ENCODE results near the gene RGS19.

RGS19 gene

DNA sequence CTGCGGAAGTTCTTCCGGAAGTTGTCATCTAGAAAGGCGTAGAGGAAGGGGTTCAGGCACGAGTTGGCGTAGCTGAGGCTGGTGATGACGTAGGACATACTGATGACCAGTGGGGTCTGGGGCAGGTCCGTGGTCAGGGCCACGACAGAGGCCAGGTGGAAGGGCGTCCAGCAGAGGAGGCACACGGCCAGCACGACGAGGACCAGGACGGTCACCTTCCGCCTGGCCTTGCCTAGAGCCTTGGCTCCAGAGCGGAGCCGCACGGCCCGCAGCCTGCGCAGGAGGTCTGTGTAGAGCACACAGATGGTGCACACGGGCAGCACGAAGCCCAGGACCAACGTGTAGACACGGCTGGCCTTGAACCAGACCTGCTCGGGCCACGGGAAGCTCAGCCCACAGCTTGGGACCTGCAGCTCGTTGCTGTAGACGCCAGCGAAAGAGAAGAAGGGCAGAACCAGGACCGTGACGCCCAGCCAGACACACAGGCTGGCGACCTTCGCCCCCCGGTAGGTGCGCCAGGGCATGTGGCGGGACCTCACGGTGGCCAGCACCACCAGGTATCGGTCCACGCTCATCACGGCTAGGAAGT, 26.6 kb upstream of the RGS19 start:
- TF ChIP-seq TCF12 (IDR thresholded peaks at IDR 0.05; ENCODE audit: low read depth) (no peak), NFIC (IDR thresholded peaks at IDR 0.05) (no peak), TEAD4 (IDR thresholded peaks at IDR 0.05) (no peak), FOXM1 (IDR thresholded peaks at IDR 0.05; ENCODE audit: borderline replicate concordance, low read depth) (no peak), CEBPB (IDR thresholded peaks at IDR 0.05) (no peak), CREB1 (IDR thresholded peaks at IDR 0.05; ENCODE audit: low read depth) (no peak), EP300 (IDR thresholded peaks at IDR 0.05; ENCODE audit: borderline replicate concordance) (no peak), YY1 (IDR thresholded peaks at IDR 0.05; ENCODE audit: low read depth) (no peak), TAF1 (IDR thresholded peaks at IDR 0.05; ENCODE audit: low read depth) (no peak), EGR1 (IDR thresholded peaks at IDR 0.05) (no peak)
- TF ChIP-seq, protein P1, sequence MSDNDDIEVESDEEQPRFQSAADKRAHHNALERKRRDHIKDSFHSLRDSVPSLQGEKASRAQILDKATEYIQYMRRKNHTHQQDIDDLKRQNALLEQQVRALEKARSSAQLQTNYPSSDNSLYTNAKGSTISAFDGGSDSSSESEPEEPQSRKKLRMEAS (IDR thresholded peaks at IDR 0.05): no peak
- TF ChIP-seq, protein P2, sequence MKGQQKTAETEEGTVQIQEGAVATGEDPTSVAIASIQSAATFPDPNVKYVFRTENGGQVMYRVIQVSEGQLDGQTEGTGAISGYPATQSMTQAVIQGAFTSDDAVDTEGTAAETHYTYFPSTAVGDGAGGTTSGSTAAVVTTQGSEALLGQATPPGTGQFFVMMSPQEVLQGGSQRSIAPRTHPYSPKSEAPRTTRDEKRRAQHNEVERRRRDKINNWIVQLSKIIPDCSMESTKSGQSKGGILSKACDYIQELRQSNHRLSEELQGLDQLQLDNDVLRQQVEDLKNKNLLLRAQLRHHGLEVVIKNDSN (IDR thresholded peaks at IDR 0.05): no peak

DNA sequence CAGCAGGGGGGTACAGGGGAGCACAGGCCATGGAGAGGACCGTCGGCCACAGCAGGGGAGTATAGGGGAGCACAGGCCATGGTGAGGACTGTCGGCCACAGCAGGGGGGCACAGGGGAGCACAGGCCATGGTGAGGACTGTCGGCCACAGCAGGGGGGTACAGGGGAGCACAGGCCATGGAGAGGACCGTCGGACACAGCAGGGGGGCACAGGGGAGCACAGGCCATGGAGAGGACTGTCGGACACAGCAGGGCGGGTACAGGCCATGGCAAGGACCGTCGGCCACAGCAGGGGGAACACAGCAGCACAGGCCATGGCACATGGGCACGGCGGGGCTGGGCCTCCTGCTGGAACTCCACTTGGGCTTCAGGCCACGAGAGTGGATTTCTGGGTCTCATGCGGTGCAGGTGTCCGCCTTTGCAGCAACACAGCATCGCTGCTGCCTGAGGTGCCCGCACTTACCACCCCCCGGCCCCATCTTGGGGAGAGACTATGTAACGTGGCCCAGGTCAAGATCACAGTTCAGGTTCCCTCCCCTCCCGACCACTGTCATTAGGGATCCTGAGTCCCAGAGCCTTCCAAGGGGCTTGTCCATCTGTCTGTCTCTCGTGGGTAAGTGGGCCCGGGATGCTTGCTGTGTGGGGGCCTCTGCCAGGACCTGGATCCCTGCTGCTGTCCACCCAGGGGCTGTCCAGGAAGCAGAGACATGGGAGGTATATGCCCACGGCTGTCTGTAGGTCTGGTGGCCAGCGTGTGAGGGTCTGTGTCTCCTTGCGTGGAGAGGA, 25.5 kb upstream of the RGS19 start:
- TF ChIP-seq EGR1 (IDR thresholded peaks at IDR 0.05) (no peak), EP300 (IDR thresholded peaks at IDR 0.05; ENCODE audit: borderline replicate concordance) (no peak), CREB1 (IDR thresholded peaks at IDR 0.05; ENCODE audit: low read depth) (no peak), YY1 (IDR thresholded peaks at IDR 0.05; ENCODE audit: low read depth) (no peak), FOXM1 (IDR thresholded peaks at IDR 0.05; ENCODE audit: borderline replicate concordance, low read depth) (no peak), TAF1 (IDR thresholded peaks at IDR 0.05; ENCODE audit: low read depth) (no peak), RAD21 (IDR thresholded peaks at IDR 0.05; ENCODE audit: low read depth) (no peak), TCF12 (IDR thresholded peaks at IDR 0.05; ENCODE audit: low read depth) (no peak), ZBTB7A (IDR thresholded peaks at IDR 0.05; ENCODE audit: low read depth) (no peak)
- TF ChIP-seq, protein P1 (IDR thresholded peaks at IDR 0.05): no peak
- TF ChIP-seq, protein P3, sequence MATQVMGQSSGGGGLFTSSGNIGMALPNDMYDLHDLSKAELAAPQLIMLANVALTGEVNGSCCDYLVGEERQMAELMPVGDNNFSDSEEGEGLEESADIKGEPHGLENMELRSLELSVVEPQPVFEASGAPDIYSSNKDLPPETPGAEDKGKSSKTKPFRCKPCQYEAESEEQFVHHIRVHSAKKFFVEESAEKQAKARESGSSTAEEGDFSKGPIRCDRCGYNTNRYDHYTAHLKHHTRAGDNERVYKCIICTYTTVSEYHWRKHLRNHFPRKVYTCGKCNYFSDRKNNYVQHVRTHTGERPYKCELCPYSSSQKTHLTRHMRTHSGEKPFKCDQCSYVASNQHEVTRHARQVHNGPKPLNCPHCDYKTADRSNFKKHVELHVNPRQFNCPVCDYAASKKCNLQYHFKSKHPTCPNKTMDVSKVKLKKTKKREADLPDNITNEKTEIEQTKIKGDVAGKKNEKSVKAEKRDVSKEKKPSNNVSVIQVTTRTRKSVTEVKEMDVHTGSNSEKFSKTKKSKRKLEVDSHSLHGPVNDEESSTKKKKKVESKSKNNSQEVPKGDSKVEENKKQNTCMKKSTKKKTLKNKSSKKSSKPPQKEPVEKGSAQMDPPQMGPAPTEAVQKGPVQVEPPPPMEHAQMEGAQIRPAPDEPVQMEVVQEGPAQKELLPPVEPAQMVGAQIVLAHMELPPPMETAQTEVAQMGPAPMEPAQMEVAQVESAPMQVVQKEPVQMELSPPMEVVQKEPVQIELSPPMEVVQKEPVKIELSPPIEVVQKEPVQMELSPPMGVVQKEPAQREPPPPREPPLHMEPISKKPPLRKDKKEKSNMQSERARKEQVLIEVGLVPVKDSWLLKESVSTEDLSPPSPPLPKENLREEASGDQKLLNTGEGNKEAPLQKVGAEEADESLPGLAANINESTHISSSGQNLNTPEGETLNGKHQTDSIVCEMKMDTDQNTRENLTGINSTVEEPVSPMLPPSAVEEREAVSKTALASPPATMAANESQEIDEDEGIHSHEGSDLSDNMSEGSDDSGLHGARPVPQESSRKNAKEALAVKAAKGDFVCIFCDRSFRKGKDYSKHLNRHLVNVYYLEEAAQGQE (IDR thresholded peaks at IDR 0.05; ENCODE audit: low read depth): no peak
- TF ChIP-seq, protein P2 (IDR thresholded peaks at IDR 0.05): no peak

DNA sequence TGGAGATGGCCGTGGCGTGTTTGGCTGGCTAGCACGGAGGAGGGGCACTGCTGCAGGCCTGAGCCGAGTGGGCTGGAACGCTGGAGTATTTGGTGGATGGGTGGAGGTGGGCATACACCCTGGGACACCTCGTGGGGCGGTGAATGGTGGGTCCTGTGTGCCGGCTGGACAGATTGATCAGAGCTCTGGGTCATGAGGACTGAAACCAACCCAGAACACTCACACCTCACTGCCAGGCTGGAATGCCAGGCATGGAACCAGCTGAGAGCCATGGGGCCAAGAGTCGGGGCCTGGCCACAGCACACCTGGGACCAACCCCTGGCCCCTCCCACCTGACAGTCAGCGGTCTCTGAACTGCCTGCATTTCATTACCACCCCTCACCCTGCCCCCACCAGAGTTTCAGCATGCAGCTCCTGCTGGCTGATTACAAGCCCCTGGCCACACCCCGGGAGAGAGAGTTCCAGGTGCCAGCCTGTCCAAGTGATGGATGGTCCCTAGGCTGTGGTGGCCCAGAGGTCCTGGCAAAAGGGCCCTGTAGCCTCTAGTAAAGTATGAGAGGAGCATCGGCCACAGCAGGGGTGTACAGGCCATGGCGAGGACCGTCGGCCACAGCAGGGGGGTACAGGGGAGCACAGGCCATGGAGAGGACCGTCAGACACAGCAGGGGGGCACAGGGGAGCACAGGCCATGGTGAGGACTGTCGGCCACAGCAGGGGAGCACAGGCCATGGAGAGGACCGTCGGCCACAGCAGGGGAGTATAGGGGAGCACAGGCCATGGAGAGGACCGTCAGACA, 24.8 kb upstream of the RGS19 start:
- TF ChIP-seq EP300 (IDR thresholded peaks at IDR 0.05; ENCODE audit: borderline replicate concordance) (0 out of 2 replicates have a peak, but pooled peaks have one; percentile 42), CREB1 (IDR thresholded peaks at IDR 0.05; ENCODE audit: low read depth) (no peak), CEBPB (IDR thresholded peaks at IDR 0.05) (no peak), NFIC (IDR thresholded peaks at IDR 0.05) (0 out of 2 replicates have a peak, but pooled peaks have one; percentile 34), TCF12 (IDR thresholded peaks at IDR 0.05; ENCODE audit: low read depth) (peak; percentile 79), TEAD4 (IDR thresholded peaks at IDR 0.05) (peak; percentile 94), FOXM1 (IDR thresholded peaks at IDR 0.05; ENCODE audit: borderline replicate concordance, low read depth) (no peak), TAF1 (IDR thresholded peaks at IDR 0.05; ENCODE audit: low read depth) (no peak), RAD21 (IDR thresholded peaks at IDR 0.05; ENCODE audit: low read depth) (no peak), YY1 (IDR thresholded peaks at IDR 0.05; ENCODE audit: low read depth) (no peak), EGR1 (IDR thresholded peaks at IDR 0.05) (no peak), ZBTB7A (IDR thresholded peaks at IDR 0.05; ENCODE audit: low read depth) (no peak; the same call in 1 of the 2 replicates)
- TF ChIP-seq, protein P1 (IDR thresholded peaks at IDR 0.05): peak; percentile 18; the same call in 1 of the 2 replicates
- TF ChIP-seq, protein P3 (IDR thresholded peaks at IDR 0.05; ENCODE audit: low read depth): no peak
- TF ChIP-seq, protein P2 (IDR thresholded peaks at IDR 0.05): no peak
